ENCODE data around the gene OR5K3.
"Not testable (repeated sequence)": the region's sequence is repeated elsewhere in the genome, so short reads cannot be mapped to it uniquely, and the experiment has no call there.

OR5K3 gene

GRCh38 chr3:98390366-98390765 lies at the start of gene OR5K3:
OR5K3 (plus strand) TSS chr3:98390666; CDS start chr3:98390666, 0 bp downstream.
- no peak for DNase-seq (ENCODE audit: low read depth, low spot score)

- no peak for DNase-seq (ENCODE audit: low read depth, low spot score)
These were observed 48.7 kb upstream of the OR5K3 start for GRCh38 chr3:98341758-98342157.

GRCh38 chr3:98343647-98344507 lies 46.6 kb upstream of the OR5K3 start:
- no peak for DNase-seq (ENCODE audit: low read depth, low spot score)

GRCh38 chr3:98350082-98350481 lies 40.4 kb upstream of the OR5K3 start:
- DNase-seq (ENCODE audit: low read depth, low spot score) = no peak

GRCh38 chr3:98353554-98353953 lies 36.9 kb upstream of the OR5K3 start, which contains the start of gene OR5K4:
OR5K4 (plus strand) TSS chr3:98353854; CDS start chr3:98353854, 0 bp downstream.
- no peak for DNase-seq (ENCODE audit: low read depth, low spot score)

GRCh38 chr3:98359250-98359649 lies 31.2 kb upstream of the OR5K3 start:
- DNase-seq (ENCODE audit: low read depth, low spot score) = no peak

GRCh38 chr3:98359993-98360675 lies 30.3 kb upstream of the OR5K3 start:
- DNase-seq (ENCODE audit: low read depth, low spot score) = no peak

- no peak for DNase-seq (ENCODE audit: low read depth, low spot score)
These were observed 29.8 kb upstream of the OR5K3 start for GRCh38 chr3:98360681-98361080.

- no peak for DNase-seq (ENCODE audit: low read depth, low spot score)
These were observed 29.2 kb upstream of the OR5K3 start for GRCh38 chr3:98361289-98361688.

GRCh38 chr3:98367464-98368246 lies 22.8 kb upstream of the OR5K3 start:
- DNase-seq (ENCODE audit: low read depth, low spot score) = no peak

GRCh38 chr3:98371186-98371585 lies 19.3 kb upstream of the OR5K3 start:
- DNase-seq (ENCODE audit: low read depth, low spot score) = no peak

GRCh38 chr3:98371853-98372252 lies 18.6 kb upstream of the OR5K3 start:
- DNase-seq (ENCODE audit: low read depth, low spot score) = no peak

GRCh38 chr3:98372445-98372844 lies 18.0 kb upstream of the OR5K3 start:
- DNase-seq (ENCODE audit: low read depth, low spot score) = no peak

GRCh38 chr3:98376631-98377030 lies 13.8 kb upstream of the OR5K3 start:
- no peak for DNase-seq (ENCODE audit: low read depth, low spot score)

GRCh38 chr3:98388147-98388546 lies 2.3 kb upstream of the OR5K3 start:
- DNase-seq (ENCODE audit: low read depth, low spot score) = no peak

- no peak for DNase-seq (ENCODE audit: low read depth, low spot score)
These were observed 4.6 kb downstream of the OR5K3 start for GRCh38 chr3:98395101-98395500.

GRCh38 chr3:98396482-98396881 lies 6.0 kb downstream of the OR5K3 start:
- DNase-seq (ENCODE audit: low read depth, low spot score) = not testable (repeated sequence)

- DNase-seq (ENCODE audit: low read depth, low spot score) = no peak
These were observed 8.0 kb downstream of the OR5K3 start for GRCh38 chr3:98398513-98398912.

- DNase-seq (ENCODE audit: low read depth, low spot score) = no peak
These were observed 12.0 kb downstream of the OR5K3 start for GRCh38 chr3:98402507-98402906.

GRCh38 chr3:98404010-98404409 lies 13.5 kb downstream of the OR5K3 start:
- DNase-seq (ENCODE audit: low read depth, low spot score) = no peak

- no peak for DNase-seq (ENCODE audit: low read depth, low spot score)
These were observed 15.6 kb downstream of the OR5K3 start for GRCh38 chr3:98406034-98406433.

GRCh38 chr3:98432575-98432974 lies 42.1 kb downstream of the OR5K3 start:
- no peak for DNase-seq (ENCODE audit: low read depth, low spot score)
